Endothelial cell (in vitro differentiated cells): ENCODE data around the gene UBXN10. TPM values are rescaled to one million over a fixed set of nuclear protein-coding genes. Genes with fewer than 3 reads are reported as not detected.

Experiments
- DNase-seq: peaks from one replicate; pipeline ENCODE4 v3.0.0; 2021; ENCODE audit warnings: low spot score
- H3K27ac Mint-ChIP-seq: one replicate; pipeline ENCODE4 v1.8.0; 2021; ENCODE audit warnings: mixed read lengths, inconsistent platforms; ENCODE audit not compliant: unreplicated experiment
- H3K27me3 Mint-ChIP-seq: one replicate; pipeline ENCODE4 v1.8.0; 2021; ENCODE audit warnings: mild to moderate bottlenecking, moderate library complexity, mixed read lengths, inconsistent platforms; ENCODE audit not compliant: unreplicated experiment
- H3K36me3 Mint-ChIP-seq: one replicate; pipeline ENCODE4 v1.8.0; 2021; ENCODE audit warnings: mild to moderate bottlenecking, low read depth, mixed read lengths, inconsistent platforms; ENCODE audit not compliant: unreplicated experiment
- H3K4me1 Mint-ChIP-seq: one replicate; pipeline ENCODE4 v1.8.0; 2021; ENCODE audit warnings: mild to moderate bottlenecking, mixed read lengths, inconsistent platforms; ENCODE audit not compliant: unreplicated experiment
- H3K4me3 Mint-ChIP-seq: one replicate; pipeline ENCODE4 v1.8.0; 2021; ENCODE audit warnings: mild to moderate bottlenecking, mixed read lengths, inconsistent platforms; ENCODE audit not compliant: unreplicated experiment
- H3K9me3 Mint-ChIP-seq: one replicate; pipeline ENCODE4 v1.8.0; 2021; ENCODE audit warnings: mixed read lengths, inconsistent platforms; ENCODE audit not compliant: unreplicated experiment
- total RNA-seq: library from RNA; stranded (reverse); fragmentation: NEBNext Ultra II Directional; extraction: Animal tissue kit (Norgen Biotek cat#: 25700); gene quantifications from one replicate; pipeline ENCODE4 v1.2.1, GENCODE V29; 2021; ENCODE audit not compliant: unreplicated experiment
- TF ChIP-seq, protein P1 (sequence below): fragments of 200-600 bp; sonication (generic); IDR thresholded peaks from one replicate; pipeline ENCODE4 v1.5.0; 2021; ENCODE audit warnings: antibody characterized with exemption; ENCODE audit not compliant: unreplicated experiment

UBXN10 gene
- total RNA-seq, 1 donor from 2014 or later: 0.13 TPM

DNA sequence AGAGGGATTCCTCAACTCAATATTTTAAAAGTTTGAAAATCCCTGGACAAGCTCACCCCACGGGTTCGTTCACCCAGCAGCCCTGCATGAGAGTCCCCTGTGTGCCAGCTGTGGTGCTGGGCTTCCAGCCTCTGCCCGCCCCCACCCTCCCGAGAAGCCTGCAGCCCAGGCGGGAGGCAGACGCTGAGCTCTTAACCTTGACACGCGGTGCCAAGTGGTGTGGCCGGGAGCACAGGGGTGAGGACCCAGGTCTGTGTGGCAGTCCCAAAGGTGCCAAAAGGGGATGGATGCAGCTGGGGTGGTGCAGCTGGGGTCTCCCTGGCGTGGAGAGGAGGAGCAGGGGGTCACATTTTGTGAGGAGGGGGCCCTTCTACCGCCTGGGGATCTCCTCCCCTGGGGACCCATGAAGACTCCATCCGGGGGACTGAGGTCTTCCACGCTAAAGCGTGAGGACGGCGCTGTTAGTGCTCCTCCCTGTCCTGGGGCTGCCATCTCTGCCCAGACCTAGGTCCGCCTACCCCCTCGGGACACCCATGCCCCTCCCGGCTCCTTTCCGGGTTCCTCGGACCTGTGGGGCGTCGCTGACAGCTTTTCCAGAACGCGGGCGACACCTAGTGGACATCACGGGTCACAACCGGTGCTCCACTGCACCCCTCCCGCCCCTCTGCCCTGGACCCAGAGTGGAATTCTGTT is 33.8 kb upstream of the UBXN10 start:
- Mint-ChIP-seq H3K4me3 (no peak overlapping the region), H3K4me1 (peaks cover 8% of the 10 kb centered on the region), H3K36me3 (no peaks in the 10 kb centered on the region), H3K27me3 (peaks cover 2% of the 10 kb centered on the region), H3K9me3 (no peaks in the 10 kb centered on the region), H3K27ac (no peak overlapping the region)
- TF ChIP-seq, protein P1, sequence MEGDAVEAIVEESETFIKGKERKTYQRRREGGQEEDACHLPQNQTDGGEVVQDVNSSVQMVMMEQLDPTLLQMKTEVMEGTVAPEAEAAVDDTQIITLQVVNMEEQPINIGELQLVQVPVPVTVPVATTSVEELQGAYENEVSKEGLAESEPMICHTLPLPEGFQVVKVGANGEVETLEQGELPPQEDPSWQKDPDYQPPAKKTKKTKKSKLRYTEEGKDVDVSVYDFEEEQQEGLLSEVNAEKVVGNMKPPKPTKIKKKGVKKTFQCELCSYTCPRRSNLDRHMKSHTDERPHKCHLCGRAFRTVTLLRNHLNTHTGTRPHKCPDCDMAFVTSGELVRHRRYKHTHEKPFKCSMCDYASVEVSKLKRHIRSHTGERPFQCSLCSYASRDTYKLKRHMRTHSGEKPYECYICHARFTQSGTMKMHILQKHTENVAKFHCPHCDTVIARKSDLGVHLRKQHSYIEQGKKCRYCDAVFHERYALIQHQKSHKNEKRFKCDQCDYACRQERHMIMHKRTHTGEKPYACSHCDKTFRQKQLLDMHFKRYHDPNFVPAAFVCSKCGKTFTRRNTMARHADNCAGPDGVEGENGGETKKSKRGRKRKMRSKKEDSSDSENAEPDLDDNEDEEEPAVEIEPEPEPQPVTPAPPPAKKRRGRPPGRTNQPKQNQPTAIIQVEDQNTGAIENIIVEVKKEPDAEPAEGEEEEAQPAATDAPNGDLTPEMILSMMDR: peak; percentile 90
- peak; percentile 81 for DNase-seq

DNA sequence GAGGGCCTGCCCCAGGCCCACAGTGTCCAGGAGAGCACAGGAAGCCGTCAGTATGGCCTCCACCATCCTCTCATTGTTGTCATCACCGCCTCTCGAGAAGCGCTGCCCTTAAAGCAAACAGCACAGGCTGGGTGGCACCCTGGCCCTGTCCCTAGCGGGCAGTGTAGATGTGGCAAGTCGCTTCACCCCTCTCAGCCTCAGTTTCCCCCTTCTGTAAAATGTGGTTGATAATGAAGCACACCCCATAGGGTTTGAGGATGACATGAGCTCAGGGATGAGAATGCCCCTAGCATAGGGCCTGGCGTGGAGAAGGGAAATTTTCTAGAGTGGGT is 33.3 kb upstream of the UBXN10 start:
- no peak for DNase-seq
- peaks cover 8% of the 10 kb centered on the region for H3K4me1 Mint-ChIP-seq
- no peaks in the 10 kb centered on the region for H3K36me3 Mint-ChIP-seq
- H3K27me3 Mint-ChIP-seq: peaks cover 2% of the 10 kb centered on the region
- peak overlapping the region; percentile 42 for H3K27ac Mint-ChIP-seq
- no peak overlapping the region for H3K4me3 Mint-ChIP-seq
- TF ChIP-seq, protein P1: no peak
- no peaks in the 10 kb centered on the region for H3K9me3 Mint-ChIP-seq

DNA sequence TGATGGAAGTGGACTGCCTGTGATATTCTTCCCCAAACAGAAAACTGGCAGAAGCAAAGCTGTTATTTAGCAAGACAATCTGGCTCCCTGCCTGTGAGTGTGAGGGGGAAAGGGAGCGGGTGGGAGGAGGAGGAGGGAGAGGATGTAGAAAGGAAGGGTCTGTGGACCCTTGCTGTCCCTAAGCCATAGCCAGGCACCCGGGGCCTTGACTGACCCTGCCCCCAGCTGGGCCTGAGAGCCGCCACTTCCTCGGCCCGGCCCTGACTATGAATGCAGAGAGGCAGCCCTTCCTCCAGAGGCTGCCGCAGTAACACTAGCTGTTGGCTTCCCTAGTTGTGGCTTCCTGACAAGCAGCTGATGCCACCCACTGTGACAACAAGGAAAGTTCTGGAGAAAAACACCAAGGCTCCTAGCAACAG is 32.9 kb upstream of the UBXN10 start:
- H3K4me1 Mint-ChIP-seq: peaks cover 8% of the 10 kb centered on the region
- H3K27ac Mint-ChIP-seq: peak overlapping the region; percentile 42
- no peak overlapping the region for H3K4me3 Mint-ChIP-seq
- peak; percentile 36 for DNase-seq
- no peaks in the 10 kb centered on the region for H3K9me3 Mint-ChIP-seq
- no peaks in the 10 kb centered on the region for H3K36me3 Mint-ChIP-seq
- peaks cover 2% of the 10 kb centered on the region for H3K27me3 Mint-ChIP-seq
- TF ChIP-seq, protein P1: no peak

DNA sequence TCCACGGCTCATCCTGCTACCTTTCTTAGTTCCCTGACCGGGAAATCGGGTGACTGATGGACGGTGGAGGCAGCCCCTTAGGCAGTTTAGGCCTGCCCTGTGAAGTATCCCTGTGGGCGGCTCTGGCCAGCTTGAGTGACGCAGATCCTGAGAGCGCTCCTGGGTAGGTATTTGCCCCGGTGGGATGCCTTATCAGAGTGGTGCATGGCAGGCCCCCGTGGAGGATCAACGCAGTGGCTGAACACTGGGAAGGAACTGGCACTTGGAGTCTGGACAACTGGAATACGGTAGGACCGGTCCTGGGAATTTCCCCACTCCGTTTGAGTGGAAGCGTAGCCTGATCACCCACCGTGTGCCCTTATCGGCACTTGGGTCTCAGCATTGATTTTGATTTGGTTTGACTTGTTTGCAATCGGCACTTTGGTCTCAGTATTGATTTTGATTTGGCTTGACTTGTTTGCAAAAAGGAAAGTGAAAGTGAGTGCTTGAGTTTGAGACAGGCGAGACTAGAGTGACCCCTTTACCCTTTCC is 31.5 kb upstream of the UBXN10 start:
- H3K27ac Mint-ChIP-seq: no peak overlapping the region
- H3K4me1 Mint-ChIP-seq: peaks cover 8% of the 10 kb centered on the region
- peaks cover 4% of the 10 kb centered on the region for H3K36me3 Mint-ChIP-seq
- no peak overlapping the region for H3K4me3 Mint-ChIP-seq
- H3K27me3 Mint-ChIP-seq: peaks cover 2% of the 10 kb centered on the region
- no peaks in the 10 kb centered on the region for H3K9me3 Mint-ChIP-seq
- DNase-seq: no peak
- TF ChIP-seq, protein P1: no peak

DNA sequence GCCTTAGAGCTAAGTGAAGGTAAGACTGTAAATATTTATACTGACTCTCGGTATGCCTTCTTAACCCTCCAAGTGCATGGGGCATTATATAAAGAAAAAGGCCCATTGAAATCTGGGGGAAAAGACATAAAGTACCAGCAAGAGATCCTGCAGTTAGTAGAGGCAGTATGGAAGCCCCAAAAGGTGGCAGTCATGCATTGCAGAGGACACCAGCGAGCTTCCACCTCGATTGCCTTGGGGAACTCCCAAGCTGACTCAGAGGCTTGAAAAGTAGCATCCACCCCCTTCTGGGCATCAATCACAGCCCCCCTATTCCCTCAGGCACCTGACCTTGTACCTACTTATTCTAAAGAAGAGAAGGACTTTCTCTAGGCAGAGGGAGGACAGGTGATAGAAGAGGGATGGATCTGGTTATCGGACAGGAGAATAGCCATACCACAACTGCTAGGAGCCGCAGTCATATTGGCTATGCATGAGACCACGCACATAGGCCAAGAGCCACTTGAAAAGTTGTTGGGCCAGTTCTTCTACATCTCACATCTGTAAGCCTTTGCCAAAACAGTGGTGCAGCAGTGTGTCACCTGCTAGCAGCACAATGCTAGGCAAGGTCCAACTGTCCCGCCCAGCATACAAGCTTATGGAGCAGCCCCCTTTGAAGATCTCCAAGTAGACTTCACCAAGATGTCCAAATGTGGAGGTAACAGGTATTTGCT is 27.4 kb upstream of the UBXN10 start:
- Mint-ChIP-seq H3K9me3 (peaks cover 11% of the 10 kb centered on the region), H3K27me3 (peaks cover 6% of the 10 kb centered on the region), H3K27ac (no peak overlapping the region), H3K36me3 (peaks cover 15% of the 10 kb centered on the region), H3K4me1 (peaks cover 4% of the 10 kb centered on the region), H3K4me3 (no peak overlapping the region)
- no peak for DNase-seq
- TF ChIP-seq, protein P1: no peak
